Measurements from ENCODE around the gene SLC6A6. TPM values are rescaled to one million over a fixed set of nuclear protein-coding genes. Genes with fewer than 3 reads are reported as not detected.

SLC6A6 gene
- polyA plus RNA-seq, 1 donor (not counting 4 experiments of a cell fraction or from before 2014, with no cell fraction given): 8.3 TPM

DNA sequence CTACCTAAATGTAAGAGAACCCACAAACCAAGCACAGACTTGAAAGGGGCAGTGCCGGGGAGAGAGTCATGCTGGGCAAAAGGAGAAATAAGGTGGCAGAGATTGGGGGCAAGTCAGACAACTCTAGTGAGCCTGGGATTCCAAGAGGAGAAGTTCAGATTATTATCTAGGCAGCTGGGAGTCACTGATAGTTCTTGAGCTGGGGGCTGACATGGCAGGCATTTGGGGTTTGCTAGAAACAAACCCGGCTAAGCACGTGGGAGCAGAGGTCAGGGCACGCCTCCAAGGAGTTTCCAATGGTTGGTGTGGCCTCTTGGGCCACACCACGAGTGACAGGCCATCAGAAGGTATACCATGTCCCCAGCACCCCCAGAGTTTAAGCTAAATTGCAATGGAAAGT, 27.6 kb downstream of the SLC6A6 start:
- no peak for DNase-seq (ENCODE audit: low read depth, low spot score)
- H2AFZ ChIP-seq (ENCODE audit: control insufficient read depth, low read length): no peak overlapping the region
- FAIRE-seq: no peak
- no peak overlapping the region for H3K9ac ChIP-seq (ENCODE audit: control insufficient read depth, extremely low read depth, insufficient read depth, low read length)
- H3K27ac ChIP-seq (ENCODE audit: control insufficient read depth, insufficient read depth, low read length): no peak overlapping the region
- H4K20me1 ChIP-seq (ENCODE audit: control insufficient read depth, extremely low read depth, insufficient read depth, low read length): no peaks in the 10 kb centered on the region
- no peak overlapping the region for H3K4me2 ChIP-seq (ENCODE audit: control insufficient read depth, extremely low read depth, insufficient read depth, low read depth, low read length)
- H3K9me3 ChIP-seq (ENCODE audit: control insufficient read depth, low read depth, low read length): no peaks in the 10 kb centered on the region
- peaks cover 33% of the 10 kb centered on the region for H3K4me1 ChIP-seq (ENCODE audit: control insufficient read depth, extremely low read depth, insufficient read depth, low read length)
- no peaks in the 10 kb centered on the region for H3K27me3 ChIP-seq (ENCODE audit: control insufficient read depth, extremely low read depth, insufficient read depth, low read length)
- no peaks in the 10 kb centered on the region for H3K9me1 ChIP-seq (ENCODE audit: control insufficient read depth, extremely low read depth, insufficient read depth, low read length)
- peaks cover 2% of the 10 kb centered on the region for H3K79me2 ChIP-seq (ENCODE audit: control insufficient read depth, insufficient read depth, low read length)
- no peak for TF ChIP-seq EZH2 (IDR thresholded peaks at IDR 0.05; ENCODE audit: low read length)
- TF ChIP-seq, protein P1, sequence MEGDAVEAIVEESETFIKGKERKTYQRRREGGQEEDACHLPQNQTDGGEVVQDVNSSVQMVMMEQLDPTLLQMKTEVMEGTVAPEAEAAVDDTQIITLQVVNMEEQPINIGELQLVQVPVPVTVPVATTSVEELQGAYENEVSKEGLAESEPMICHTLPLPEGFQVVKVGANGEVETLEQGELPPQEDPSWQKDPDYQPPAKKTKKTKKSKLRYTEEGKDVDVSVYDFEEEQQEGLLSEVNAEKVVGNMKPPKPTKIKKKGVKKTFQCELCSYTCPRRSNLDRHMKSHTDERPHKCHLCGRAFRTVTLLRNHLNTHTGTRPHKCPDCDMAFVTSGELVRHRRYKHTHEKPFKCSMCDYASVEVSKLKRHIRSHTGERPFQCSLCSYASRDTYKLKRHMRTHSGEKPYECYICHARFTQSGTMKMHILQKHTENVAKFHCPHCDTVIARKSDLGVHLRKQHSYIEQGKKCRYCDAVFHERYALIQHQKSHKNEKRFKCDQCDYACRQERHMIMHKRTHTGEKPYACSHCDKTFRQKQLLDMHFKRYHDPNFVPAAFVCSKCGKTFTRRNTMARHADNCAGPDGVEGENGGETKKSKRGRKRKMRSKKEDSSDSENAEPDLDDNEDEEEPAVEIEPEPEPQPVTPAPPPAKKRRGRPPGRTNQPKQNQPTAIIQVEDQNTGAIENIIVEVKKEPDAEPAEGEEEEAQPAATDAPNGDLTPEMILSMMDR (optimal IDR thresholded peaks at IDR 0.05 in 1 of 3, IDR thresholded peaks at IDR 0.05 in 1 of 3, conservative IDR thresholded peaks at IDR 0.05 in 1 of 3; ENCODE audit: extremely low read depth in 1 of 3, insufficient read depth in 2 of 3, low read length in 3 of 3): no peak
- dilution Hi-C loops (cut with MboI; ENCODE audit: extremely low pct_ligation_motif_present, low sequenced_read_pairs): no loop called here
- no peaks in the 10 kb centered on the region for H3K36me3 ChIP-seq (ENCODE audit: control insufficient read depth in 2 of 2, extremely low read depth in 1 of 2, insufficient read depth in 2 of 2, low read length in 2 of 2)
- no peak overlapping the region for H3K4me3 ChIP-seq (ENCODE audit: control insufficient read depth in 2 of 3, extremely low read depth in 1 of 3, insufficient read depth in 2 of 3, low read depth in 1 of 3, low read length in 3 of 3)

DNA sequence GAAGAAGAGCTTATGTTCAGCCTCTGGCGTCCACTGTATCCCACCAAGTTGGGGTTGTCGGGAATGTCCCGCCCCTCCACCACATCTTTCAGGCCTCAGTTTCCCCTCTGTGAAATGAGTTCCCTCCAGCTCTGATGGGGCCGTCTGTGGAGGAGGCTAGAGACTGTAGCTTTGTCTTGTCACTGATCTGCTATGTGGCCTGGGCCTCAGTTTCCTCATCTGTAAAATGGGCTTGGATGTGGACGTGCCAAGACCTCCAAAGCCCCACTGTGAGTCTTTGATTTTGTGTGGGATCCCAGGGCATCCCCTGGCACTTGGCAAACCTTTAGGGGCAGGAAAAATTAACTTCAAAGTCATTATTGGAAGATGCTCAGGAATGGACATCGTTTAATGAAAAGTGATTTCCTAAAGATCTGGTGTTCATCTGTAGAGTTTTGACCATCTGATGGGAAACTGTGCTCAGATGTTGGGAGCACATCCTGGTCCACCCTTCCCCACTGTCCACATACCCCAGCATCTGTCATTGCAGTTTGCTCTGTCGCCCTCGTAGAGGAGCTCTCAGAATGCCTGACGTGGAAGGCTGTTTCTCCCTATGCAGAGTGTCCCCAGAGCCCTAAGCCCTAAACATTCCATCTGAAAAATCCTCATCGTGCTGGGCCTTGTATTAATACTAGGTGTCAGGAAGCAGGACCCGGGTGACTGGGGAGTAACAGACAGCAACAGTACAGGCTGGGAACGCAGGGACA, 28.5 kb downstream of the SLC6A6 start:
- no peaks in the 10 kb centered on the region for H3K9me1 ChIP-seq (ENCODE audit: control insufficient read depth, extremely low read depth, insufficient read depth, low read length)
- H4K20me1 ChIP-seq (ENCODE audit: control insufficient read depth, extremely low read depth, insufficient read depth, low read length): no peaks in the 10 kb centered on the region
- TF ChIP-seq, protein P1 (optimal IDR thresholded peaks at IDR 0.05 in 1 of 3, IDR thresholded peaks at IDR 0.05 in 1 of 3, conservative IDR thresholded peaks at IDR 0.05 in 1 of 3; ENCODE audit: extremely low read depth in 1 of 3, insufficient read depth in 2 of 3, low read length in 3 of 3): no peak
- no peak for TF ChIP-seq EZH2 (IDR thresholded peaks at IDR 0.05; ENCODE audit: low read length)
- no peaks in the 10 kb centered on the region for H3K36me3 ChIP-seq (ENCODE audit: control insufficient read depth in 2 of 2, extremely low read depth in 1 of 2, insufficient read depth in 2 of 2, low read length in 2 of 2)
- H3K4me2 ChIP-seq (ENCODE audit: control insufficient read depth, extremely low read depth, insufficient read depth, low read depth, low read length): no peak overlapping the region
- peaks cover 2% of the 10 kb centered on the region for H3K79me2 ChIP-seq (ENCODE audit: control insufficient read depth, insufficient read depth, low read length)
- H3K27ac ChIP-seq (ENCODE audit: control insufficient read depth, insufficient read depth, low read length): no peak overlapping the region
- no peak for DNase-seq (ENCODE audit: low read depth, low spot score)
- FAIRE-seq: no peak
- peaks cover 28% of the 10 kb centered on the region for H3K4me1 ChIP-seq (ENCODE audit: control insufficient read depth, extremely low read depth, insufficient read depth, low read length)
- H3K27me3 ChIP-seq (ENCODE audit: control insufficient read depth, extremely low read depth, insufficient read depth, low read length): no peaks in the 10 kb centered on the region
- dilution Hi-C loops (cut with MboI; ENCODE audit: extremely low pct_ligation_motif_present, low sequenced_read_pairs): no loop called here
- H3K4me3 ChIP-seq (ENCODE audit: control insufficient read depth in 2 of 3, extremely low read depth in 1 of 3, insufficient read depth in 2 of 3, low read depth in 1 of 3, low read length in 3 of 3): no peak overlapping the region
- H3K9me3 ChIP-seq (ENCODE audit: control insufficient read depth, low read depth, low read length): no peaks in the 10 kb centered on the region
- no peak overlapping the region for H2AFZ ChIP-seq (ENCODE audit: control insufficient read depth, low read length)
- H3K9ac ChIP-seq (ENCODE audit: control insufficient read depth, extremely low read depth, insufficient read depth, low read length): no peak overlapping the region
